Lung (tissue), 12 donors: ENCODE results near the gene FBXL17. TPM values are rescaled to one million over a fixed set of nuclear protein-coding genes. Genes with fewer than 3 reads are reported as not detected.

Source experiments
- ATAC-seq: fragments of 200-7000 bp; cut with Tn5 transposase; one replicate; pipeline ENCODE4 v1.9.1; 2020; ENCODE audit warnings: moderate number of reproducible peaks; ENCODE audit not compliant: insufficient read depth, low FRiP score
- DNase-seq, 3 donors: peaks; one replicate each; pipeline ENCODE4 v3.0.0-alpha.2; 2013 to 2017
- H3K27ac ChIP-seq, 2 donors: one replicate each; pipeline ENCODE4 v1.5.1; 2013; ENCODE audit warnings: mild to moderate bottlenecking in 2 of 2, moderate library complexity in 2 of 2, control low read depth in 1 of 2, inconsistent platforms in 1 of 2, low read depth in 1 of 2, low read length in 1 of 2
- H3K27me3 ChIP-seq, 3 donors: one replicate each; pipeline ENCODE4 v1.5.1; 2013; ENCODE audit warnings: low read length in 2 of 3; ENCODE audit not compliant: control insufficient read depth in 3 of 3, insufficient read depth in 3 of 3
- H3K36me3 ChIP-seq, 4 donors: one replicate each; pipeline ENCODE4 v1.5.1; 2013; ENCODE audit warnings: low read length in 4 of 4, mild to moderate bottlenecking in 1 of 4, moderate library complexity in 1 of 4; ENCODE audit not compliant: control insufficient read depth in 4 of 4, insufficient read depth in 4 of 4
- H3K4me1 ChIP-seq, 5 donors: one replicate each; pipeline ENCODE4 v1.5.1; 2013; ENCODE audit warnings: low read length in 5 of 5, mild to moderate bottlenecking in 2 of 5, moderate library complexity in 1 of 5; ENCODE audit not compliant: control insufficient read depth in 5 of 5, insufficient read depth in 5 of 5
- H3K4me3 ChIP-seq: one replicate; pipeline ENCODE4 v1.5.1; 2013; ENCODE audit warnings: mild to moderate bottlenecking, control low read depth, moderate library complexity
- H3K9ac ChIP-seq, 2 donors: one replicate each; pipeline ENCODE4 v1.5.1; 2013; ENCODE audit warnings: low read length in 2 of 2, control low read depth in 1 of 2; ENCODE audit not compliant: insufficient read depth in 1 of 2
- H3K9me3 ChIP-seq, 4 donors: one replicate each; pipeline ENCODE4 v1.5.1; 2013; ENCODE audit warnings: low read length in 3 of 4, mild to moderate bottlenecking in 1 of 4, moderate library complexity in 1 of 4; ENCODE audit not compliant: control insufficient read depth in 4 of 4, insufficient read depth in 3 of 4
- WGBS, 2 donors: extraction: QIAGEN DNeasy Blood & Tissue Kit; methylation state at CpG; one replicate each; pipeline ENCODE4 v1.1.7; 2013; 5-methylcytosine and 5-hydroxymethylcytosine counted together
- polyA plus RNA-seq, 2 donors: library from polyadenylated mRNA; stranded (reverse); fragments of 200-250 nt; gene quantifications; one replicate each; pipeline ENCODE4 v1.2.1, GENCODE V29; 2013
- total RNA-seq, 2 donors: library from RNA; depleted of rRNA in 1 of 2; stranded (reverse); fragments of >200 nt in 1 of 2; gene quantifications; one replicate each; pipeline ENCODE4 v1.2.1, GENCODE V29; 2014 to 2021
- TF ChIP-seq, protein P1 (sequence below): IDR thresholded peaks from 2 replicates; pipeline ENCODE4 v1.5.1; 2012; ENCODE audit warnings: mild to moderate bottlenecking; ENCODE audit errors: control extremely low read depth, extremely low read depth
- donor health status: control.
- donor health status: control.
- donor health status: Bipolar disorder and iron deficiency.
- donor health status: healthy.
- donor health status: DM: yes; HTN: yes; CAD: no.

The FBXL17 gene
- total and polyA plus RNA-seq, 4 donors: 4.0 to 23.9 (median 13.6) TPM

DNA sequence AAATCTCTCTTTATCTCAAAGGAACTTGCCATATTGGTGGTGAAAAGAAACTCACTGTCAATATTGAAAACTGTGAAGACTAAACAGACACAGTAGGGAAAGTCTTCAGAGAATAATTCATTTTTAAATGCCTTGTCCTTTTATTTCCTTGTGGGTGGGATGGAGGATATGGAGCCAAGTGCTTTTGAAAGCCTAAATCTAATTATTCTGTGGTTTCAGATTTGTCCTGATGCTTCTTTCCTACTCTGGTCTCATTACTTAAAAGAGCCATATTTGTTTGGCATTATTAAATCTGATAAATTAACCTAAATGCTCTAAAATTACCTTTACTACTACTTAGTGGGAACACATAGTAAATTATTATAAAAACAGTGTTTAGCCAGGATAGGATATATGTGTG, 452.8 kb downstream of the FBXL17 start:
- no peak for ATAC-seq
- no peak for DNase-seq
- Histone ChIP-seq H3K4me1 (no peaks in the 10 kb centered on the region), H3K27me3 (no peaks in the 10 kb centered on the region), H3K4me3 (no peak overlapping the region), H3K36me3 (no peaks in the 10 kb centered on the region), H3K9ac (no peak overlapping the region), H3K27ac (no peak overlapping the region), H3K9me3 (no peaks in the 10 kb centered on the region)
- TF ChIP-seq, protein P1, sequence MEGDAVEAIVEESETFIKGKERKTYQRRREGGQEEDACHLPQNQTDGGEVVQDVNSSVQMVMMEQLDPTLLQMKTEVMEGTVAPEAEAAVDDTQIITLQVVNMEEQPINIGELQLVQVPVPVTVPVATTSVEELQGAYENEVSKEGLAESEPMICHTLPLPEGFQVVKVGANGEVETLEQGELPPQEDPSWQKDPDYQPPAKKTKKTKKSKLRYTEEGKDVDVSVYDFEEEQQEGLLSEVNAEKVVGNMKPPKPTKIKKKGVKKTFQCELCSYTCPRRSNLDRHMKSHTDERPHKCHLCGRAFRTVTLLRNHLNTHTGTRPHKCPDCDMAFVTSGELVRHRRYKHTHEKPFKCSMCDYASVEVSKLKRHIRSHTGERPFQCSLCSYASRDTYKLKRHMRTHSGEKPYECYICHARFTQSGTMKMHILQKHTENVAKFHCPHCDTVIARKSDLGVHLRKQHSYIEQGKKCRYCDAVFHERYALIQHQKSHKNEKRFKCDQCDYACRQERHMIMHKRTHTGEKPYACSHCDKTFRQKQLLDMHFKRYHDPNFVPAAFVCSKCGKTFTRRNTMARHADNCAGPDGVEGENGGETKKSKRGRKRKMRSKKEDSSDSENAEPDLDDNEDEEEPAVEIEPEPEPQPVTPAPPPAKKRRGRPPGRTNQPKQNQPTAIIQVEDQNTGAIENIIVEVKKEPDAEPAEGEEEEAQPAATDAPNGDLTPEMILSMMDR: no peak

DNA sequence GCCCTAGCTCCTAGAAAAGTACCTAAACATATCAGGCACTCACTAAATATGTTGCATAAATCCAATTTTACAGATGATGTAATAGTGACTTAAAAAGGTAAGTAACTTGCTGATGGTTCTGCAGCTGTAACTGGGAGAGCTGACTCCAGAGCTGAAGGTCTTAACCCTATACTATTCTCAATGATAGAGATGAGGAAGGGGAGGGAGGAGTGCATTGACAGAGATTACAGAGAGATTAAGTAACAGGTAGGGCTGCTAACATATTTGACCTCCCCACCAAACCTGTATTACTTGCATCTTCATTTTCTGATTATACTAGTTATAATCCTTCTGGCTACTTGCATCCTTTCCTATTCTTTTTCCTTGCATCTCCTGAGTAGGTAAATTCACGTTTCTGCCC, 455.8 kb downstream of the FBXL17 start:
- H3K27me3 ChIP-seq: no peaks in the 10 kb centered on the region
- 86 to 88% methylated on average over 1 of the region's 1 CpG for WGBS, 2 donors
- DNase-seq (no peak), ATAC-seq (no peak)
- TF ChIP-seq, protein P1: no peak
- H3K9me3 ChIP-seq: no peaks in the 10 kb centered on the region
- peaks cover 0 to 4% (median 0%) of the 10 kb centered on the region in 5 donors for H3K4me1 ChIP-seq
- H3K36me3 ChIP-seq: no peaks in the 10 kb centered on the region
- H3K9ac ChIP-seq: no peak overlapping the region
- H3K4me3 ChIP-seq: no peak overlapping the region
- H3K27ac ChIP-seq: no peak overlapping the region

DNA sequence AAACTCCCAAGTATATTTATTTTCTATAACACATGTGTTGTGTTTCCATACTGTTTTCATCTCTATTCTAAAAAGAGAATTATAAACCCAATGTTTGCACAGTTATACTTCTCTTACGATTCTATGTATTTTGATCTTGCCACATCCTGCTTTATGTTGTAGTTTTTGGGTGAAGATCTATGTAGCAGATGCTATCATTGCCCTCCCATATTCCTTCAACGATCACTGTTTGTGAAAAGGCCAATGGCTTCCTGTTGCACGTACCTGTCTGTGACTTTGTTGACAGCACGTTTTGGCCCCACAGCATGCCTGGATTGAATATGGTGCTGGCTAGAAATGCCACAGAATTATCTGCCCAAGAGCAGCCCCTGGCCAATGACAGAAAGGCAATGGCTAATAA, 456.7 kb downstream of the FBXL17 start:
- peaks cover 0 to 4% (median 0%) of the 10 kb centered on the region in 5 donors for H3K4me1 ChIP-seq
- no peak overlapping the region for H3K4me3 ChIP-seq
- no peak overlapping the region for H3K9ac ChIP-seq
- H3K27me3 ChIP-seq: no peaks in the 10 kb centered on the region
- H3K36me3 ChIP-seq: no peaks in the 10 kb centered on the region
- WGBS, 2 donors: 66 to 68% methylated on average over 4 of the region's 4 CpGs
- TF ChIP-seq, protein P1: no peak
- DNase-seq (no peak), ATAC-seq (no peak)
- H3K27ac ChIP-seq: no peak overlapping the region
- H3K9me3 ChIP-seq: no peaks in the 10 kb centered on the region

DNA sequence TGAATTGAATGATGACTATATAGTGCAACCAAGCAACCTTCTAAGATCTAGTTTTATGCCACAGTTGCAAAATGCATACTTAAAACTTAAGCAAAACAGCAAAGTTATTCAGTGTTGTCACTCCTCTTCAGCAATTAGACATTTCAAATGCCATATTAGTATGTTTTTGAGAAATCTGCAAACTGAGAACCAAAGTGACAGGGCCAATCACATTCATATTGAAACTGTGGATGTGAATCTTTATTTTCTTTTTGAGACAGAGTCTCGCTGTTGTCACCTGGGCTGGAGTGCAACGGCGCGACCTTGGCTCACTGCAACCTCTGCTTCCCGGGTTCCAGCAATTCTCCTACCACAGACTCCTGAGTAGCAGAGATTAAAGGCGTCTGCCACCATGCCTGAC, 461.9 kb downstream of the FBXL17 start:
- no peak for ATAC-seq
- Histone ChIP-seq H3K9ac (no peak overlapping the region), H3K27ac (no peak overlapping the region), H3K9me3 (no peaks in the 10 kb centered on the region), H3K4me3 (no peak overlapping the region), H3K36me3 (no peaks in the 10 kb centered on the region), H3K27me3 (no peaks in the 10 kb centered on the region), H3K4me1 (peaks cover 0 to 4% (median 0%) of the 10 kb centered on the region in 5 donors)
- 92 to 96% methylated on average over 6 of the region's 6 CpGs for WGBS, 2 donors
- no peak for DNase-seq
- TF ChIP-seq, protein P1: no peak
